ENCODE data around the gene SOX6.

GRCh38 chr11:15981292-15981691 is 375.1 kb downstream of the SOX6 start:
- TF ChIP-seq CTCF (IDR thresholded peaks at IDR 0.05) (no peak), POLR2AphosphoS5 (IDR thresholded peaks at IDR 0.05) (no peak)
